PC-9 (cell line): ENCODE results near the gene FGD5. TPM values are rescaled to one million over a fixed set of nuclear protein-coding genes. Genes with fewer than 3 reads are reported as not detected.

ENCODE experiments used
- BruUV-seq: library from RNA; stranded (reverse); fragments of 400-500 nt; replicated peaks from 2 replicates; lab custom pipeline; 2021; lab: Mats Ljungman, UMichigan
- CTCF ChIA-PET: fragments of 300-600 bp; sonication (Branson Sonifier 250); formaldehyde crosslinking; loops from one replicate; lab custom pipeline; 2022; ENCODE audit warnings: antibody characterized with exemption; lab: Charles Lee
- POLR2A ChIA-PET: fragments of 300-600 bp; sonication (Branson Sonifier 250); formaldehyde crosslinking; loops from one replicate; lab custom pipeline; 2022; ENCODE audit warnings: antibody characterized with exemption; ENCODE audit not compliant: unreplicated experiment; lab: Charles Lee
- DNase-seq, 2 experiments: peaks; one replicate each; pipeline versions ENCODE4 v3.0.0 to v3.0.0-alpha.2; 2015 to 2022; ENCODE audit warnings: mixed read lengths in 1 of 2
- H2AFZ ChIP-seq: fragments of 200-600 bp; sonication (generic); 2 replicates; pipeline ENCODE4 v1.8.1; 2017; ENCODE audit warnings: antibody characterized with exemption
- H3F3A ChIP-seq: fragments of 200-600 bp; sonication (generic); 2 replicates; pipeline ENCODE4 v1.8.1; 2017; ENCODE audit warnings: antibody characterized with exemption, mild to moderate bottlenecking, low read depth; ENCODE audit not compliant: insufficient read depth
- H3K27ac ChIP-seq: fragments of 200-600 bp; sonication (generic); 2 replicates; pipeline ENCODE4 v1.6.1; 2016; ENCODE audit warnings: mixed run types
- H3K27me3 ChIP-seq: fragments of 200-600 bp; sonication (generic); 2 replicates; pipeline ENCODE4 v1.6.1; 2016; ENCODE audit warnings: low read depth, mixed run types; ENCODE audit not compliant: insufficient read depth
- H3K36me3 ChIP-seq: fragments of 200-600 bp; sonication (generic); 2 replicates; pipeline ENCODE4 v1.6.1; 2016; ENCODE audit warnings: low read depth, mixed run types
- H3K4me1 ChIP-seq: fragments of 200-600 bp; sonication (generic); replicated peaks from 2 replicates; pipeline ENCODE4 v1.6.1; 2016; ENCODE audit warnings: mixed run types; ENCODE audit not compliant: insufficient read depth
- H3K4me2 ChIP-seq: fragments of 200-600 bp; sonication (generic); 2 replicates; pipeline ENCODE4 v1.6.1; 2017; ENCODE audit warnings: mixed run types
- H3K4me3 ChIP-seq: fragments of 200-600 bp; sonication (generic); 2 replicates; pipeline ENCODE4 v1.6.1; 2016; ENCODE audit warnings: mixed run types
- H3K79me2 ChIP-seq: fragments of 200-600 bp; sonication (generic); 2 replicates; pipeline ENCODE4 v1.6.1; 2017; ENCODE audit warnings: low read depth, mixed run types
- H3K9me2 ChIP-seq: fragments of 200-600 bp; sonication (generic); 2 replicates; pipeline ENCODE4 v1.8.1; 2017; ENCODE audit warnings: mild to moderate bottlenecking; ENCODE audit not compliant: insufficient read depth
- H3K9me3 ChIP-seq: fragments of 200-600 bp; sonication (generic); 2 replicates; pipeline ENCODE4 v1.8.1; 2016; ENCODE audit warnings: low read depth; ENCODE audit not compliant: insufficient read depth
- H4K20me1 ChIP-seq: fragments of 200-600 bp; sonication (generic); 2 replicates; pipeline ENCODE4 v1.8.1; 2017; ENCODE audit not compliant: insufficient read depth
- EZH2 ChIP-seq: fragments of 200-600 bp; sonication (generic); IDR thresholded peaks from 2 replicates; pipeline ENCODE4 v1.8.0; 2017; ENCODE audit warnings: antibody characterized with exemption, low read depth
- intact Hi-C: fragments of 100-400 bp; cut with micrococcal nuclease; formaldehyde crosslinking; loops from one replicate; pipeline ENCODE4 v1.10.0; 2022; ENCODE audit not compliant: unreplicated experiment
- total RNA-seq: library from RNA; stranded (reverse); gene quantifications from 2 replicates; pipeline ENCODE4 v1.2.3, GENCODE V29; 2021
- TF ChIP-seq, protein P1 (sequence below): fragments of 200-600 bp; sonication (generic); conservative IDR thresholded peaks from 2 replicates; pipeline ENCODE4 v1.6.1; 2017; ENCODE audit warnings: mixed run types, antibody characterized with exemption, mild to moderate bottlenecking, moderate library complexity

FGD5 gene
- total RNA-seq, 1 experiment from 2014 or later = not detected

DNA sequence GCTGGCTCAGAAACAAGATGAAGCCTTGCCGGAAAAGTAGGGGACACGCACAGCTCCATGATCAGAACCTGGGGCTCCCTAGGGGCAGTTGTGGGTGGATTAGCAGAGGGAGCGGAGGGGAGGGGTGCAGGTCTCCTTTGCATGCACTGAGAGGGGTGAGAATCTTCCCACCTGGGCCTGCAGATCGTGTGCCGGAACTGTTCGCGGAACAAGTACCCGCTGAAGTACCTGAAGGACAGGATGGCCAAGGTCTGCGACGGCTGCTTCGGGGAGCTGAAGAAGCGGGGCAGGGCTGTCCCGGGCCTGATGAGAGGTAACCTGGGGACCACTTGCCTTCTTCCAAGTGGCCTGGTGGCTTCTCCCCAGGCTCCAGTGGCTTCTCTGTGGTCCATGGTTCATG lies 104.1 kb downstream of the FGD5 start:
- no peak for TF ChIP-seq EZH2
- TF ChIP-seq, protein P1, sequence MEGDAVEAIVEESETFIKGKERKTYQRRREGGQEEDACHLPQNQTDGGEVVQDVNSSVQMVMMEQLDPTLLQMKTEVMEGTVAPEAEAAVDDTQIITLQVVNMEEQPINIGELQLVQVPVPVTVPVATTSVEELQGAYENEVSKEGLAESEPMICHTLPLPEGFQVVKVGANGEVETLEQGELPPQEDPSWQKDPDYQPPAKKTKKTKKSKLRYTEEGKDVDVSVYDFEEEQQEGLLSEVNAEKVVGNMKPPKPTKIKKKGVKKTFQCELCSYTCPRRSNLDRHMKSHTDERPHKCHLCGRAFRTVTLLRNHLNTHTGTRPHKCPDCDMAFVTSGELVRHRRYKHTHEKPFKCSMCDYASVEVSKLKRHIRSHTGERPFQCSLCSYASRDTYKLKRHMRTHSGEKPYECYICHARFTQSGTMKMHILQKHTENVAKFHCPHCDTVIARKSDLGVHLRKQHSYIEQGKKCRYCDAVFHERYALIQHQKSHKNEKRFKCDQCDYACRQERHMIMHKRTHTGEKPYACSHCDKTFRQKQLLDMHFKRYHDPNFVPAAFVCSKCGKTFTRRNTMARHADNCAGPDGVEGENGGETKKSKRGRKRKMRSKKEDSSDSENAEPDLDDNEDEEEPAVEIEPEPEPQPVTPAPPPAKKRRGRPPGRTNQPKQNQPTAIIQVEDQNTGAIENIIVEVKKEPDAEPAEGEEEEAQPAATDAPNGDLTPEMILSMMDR = no peak
- no TSS peak for BruUV-seq
- ChIA-PET CTCF (no interaction called here), POLR2A (interaction anchor here (0.5 kb wide), 1 partner anchor 314 kb away, joined by 6 read pairs; no protein-coding TSS in a partner anchor)
- H3K9me2 ChIP-seq = no peaks in the 10 kb centered on the region
- no peaks in the 10 kb centered on the region for H3K27me3 ChIP-seq
- no peak overlapping the region for H3K27ac ChIP-seq
- intact Hi-C loops = loop anchor here (5.0 to 10.0 kb wide), 2 partner anchors 66 to 482 kb away; no protein-coding TSS in a partner anchor
- no peaks in the 10 kb centered on the region for H3K9me3 ChIP-seq
- no peak overlapping the region for H3K4me2 ChIP-seq
- no peaks in the 10 kb centered on the region for H3F3A ChIP-seq
- no peak overlapping the region for H2AFZ ChIP-seq
- DNase-seq = no peak
- H3K36me3 ChIP-seq = no peaks in the 10 kb centered on the region
- no peaks in the 10 kb centered on the region for H4K20me1 ChIP-seq
- H3K4me1 ChIP-seq = no peaks in the 10 kb centered on the region
- no peak overlapping the region for H3K4me3 ChIP-seq
- no peaks in the 10 kb centered on the region for H3K79me2 ChIP-seq

DNA sequence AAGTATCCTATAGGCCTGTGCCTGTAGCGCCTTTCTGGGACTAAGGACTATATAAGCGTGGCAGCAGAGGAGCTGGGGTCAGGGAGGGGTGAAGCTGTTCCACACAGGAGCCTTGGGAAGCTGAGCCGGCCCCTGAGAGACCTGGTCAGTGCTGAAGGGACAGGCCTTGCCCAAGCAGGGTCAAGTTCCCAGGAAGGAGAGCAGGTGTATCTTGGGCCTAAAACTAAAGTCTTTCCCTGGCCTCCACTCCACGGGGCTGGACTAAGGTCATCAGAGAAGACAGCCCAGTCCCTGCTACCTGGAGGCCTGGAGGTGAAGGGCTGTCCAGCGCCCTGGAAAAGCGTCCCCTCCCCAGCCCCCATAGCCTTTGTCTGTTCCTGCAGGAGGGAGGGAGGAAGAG lies 104.7 kb downstream of the FGD5 start:
- Histone ChIP-seq H3F3A (no peaks in the 10 kb centered on the region), H3K4me1 (no peaks in the 10 kb centered on the region), H3K27ac (no peak overlapping the region), H3K79me2 (no peaks in the 10 kb centered on the region), H2AFZ (no peak overlapping the region), H3K9me2 (no peaks in the 10 kb centered on the region), H3K36me3 (no peaks in the 10 kb centered on the region), H3K27me3 (no peaks in the 10 kb centered on the region), H3K4me2 (no peak overlapping the region), H3K9me3 (no peaks in the 10 kb centered on the region), H4K20me1 (no peaks in the 10 kb centered on the region), H3K4me3 (no peak overlapping the region)
- no peak for DNase-seq
- POLR2A ChIA-PET = no interaction called here
- intact Hi-C loops = loop anchor here (5.0 to 10.0 kb wide), 2 partner anchors 66 to 481 kb away; no protein-coding TSS in a partner anchor
- TF ChIP-seq, protein P1 = no peak
- no peak for TF ChIP-seq EZH2
- CTCF ChIA-PET = interaction anchor here (0.6 kb wide), 1 partner anchor 95 kb away, joined by 3 read pairs; no protein-coding TSS in a partner anchor
- BruUV-seq = no TSS peak

DNA sequence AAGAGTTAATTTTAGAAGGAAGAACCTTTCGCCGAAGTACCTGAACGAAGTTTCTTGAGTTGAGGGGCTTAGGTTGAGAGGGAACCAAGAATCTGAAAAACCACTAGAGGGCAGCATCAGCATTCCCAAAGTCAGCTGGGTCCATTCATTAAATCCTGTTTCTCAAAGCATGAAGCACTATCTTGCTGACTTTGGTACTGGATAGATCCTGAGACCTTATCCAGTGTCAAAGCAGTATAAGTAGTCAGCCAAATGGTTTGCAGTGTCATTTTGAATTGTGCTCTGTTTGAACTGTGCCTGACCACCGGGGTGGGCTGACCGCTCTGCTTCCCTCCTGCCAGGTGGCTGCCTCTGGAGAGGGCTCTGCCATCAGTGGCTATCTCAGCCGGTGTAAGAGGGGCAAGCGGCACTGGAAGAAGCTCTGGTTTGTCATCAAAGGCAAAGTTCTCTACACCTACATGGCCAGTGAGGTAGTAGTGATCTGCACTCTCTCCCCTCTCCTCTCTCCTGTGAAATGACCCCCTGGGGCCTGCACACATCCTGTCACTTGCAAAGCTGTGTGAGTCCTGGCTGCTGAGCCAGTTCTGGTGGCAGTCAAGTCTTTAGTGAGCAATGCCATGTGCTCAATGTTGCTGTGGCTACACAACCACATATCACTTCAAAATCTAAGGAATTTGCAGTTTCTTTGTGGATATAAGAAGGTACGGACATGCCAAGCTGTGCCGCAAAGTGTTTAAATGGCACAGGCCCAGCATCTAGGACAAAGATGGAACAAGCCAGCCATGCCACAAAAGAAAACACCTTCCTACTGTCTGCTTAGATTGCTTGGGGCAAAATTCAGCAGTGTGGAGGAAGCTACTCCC lies 107.2 kb downstream of the FGD5 start:
- H3K9me2 ChIP-seq = no peaks in the 10 kb centered on the region
- no peak overlapping the region for H3K4me2 ChIP-seq
- H3K4me1 ChIP-seq = no peaks in the 10 kb centered on the region
- no peak overlapping the region for H2AFZ ChIP-seq
- no peaks in the 10 kb centered on the region for H3K79me2 ChIP-seq
- intact Hi-C loops = loop anchor here (2.0 to 10.0 kb wide), 3 partner anchors 281 to 1321 kb away; partner anchors contain the start of gene CAPN7
- POLR2A ChIA-PET = interaction anchor here (0.6 kb wide), 1 partner anchor 138 kb away, joined by 6 read pairs; no protein-coding TSS in a partner anchor
- TF ChIP-seq EZH2 = no peak
- TF ChIP-seq, protein P1 = peak; percentile 88
- no peaks in the 10 kb centered on the region for H3F3A ChIP-seq
- H3K27ac ChIP-seq = no peak overlapping the region
- H4K20me1 ChIP-seq = no peaks in the 10 kb centered on the region
- no peaks in the 10 kb centered on the region for H3K9me3 ChIP-seq
- CTCF ChIA-PET = no interaction called here
- no peak overlapping the region for H3K4me3 ChIP-seq
- peak; percentile 39 to 45 for DNase-seq
- H3K36me3 ChIP-seq = no peaks in the 10 kb centered on the region
- H3K27me3 ChIP-seq = no peaks in the 10 kb centered on the region
- no TSS peak for BruUV-seq
